Neural cell (in vitro differentiated cells): ENCODE results near the gene PRDM12. TPM values are rescaled to one million over a fixed set of nuclear protein-coding genes. Genes with fewer than 3 reads are reported as not detected.

Experiments
- H2AFZ ChIP-seq: fragments of 200-600, 300-800 bp; sonication (generic), shearing (Covaris generic); 2 replicates; pipeline ENCODE4 v1.6.0; 2014; ENCODE audit warnings: low read depth, mild to moderate bottlenecking, antibody characterized with exemption, low read length, moderate library complexity
- H3F3A ChIP-seq: fragments of 200-600 bp; shearing (Covaris generic); 2 replicates; pipeline ENCODE4 v1.6.1; 2016; ENCODE audit warnings: mild to moderate bottlenecking, moderate library complexity, mixed read lengths, antibody characterized with exemption, low read length; ENCODE audit not compliant: insufficient read depth, poor library complexity, severe bottlenecking
- H3K27ac ChIP-seq: fragments of 200-600, 300-800 bp; sonication (generic), shearing (Covaris generic); 2 replicates; pipeline ENCODE4 v1.5.1; 2014; ENCODE audit warnings: mild to moderate bottlenecking, low read length, moderate library complexity
- H3K27me3 ChIP-seq: fragments of 300-800, 200-600 bp; sonication (generic), shearing (Covaris generic); 2 replicates; pipeline ENCODE4 v1.6.0; 2014; ENCODE audit warnings: mild to moderate bottlenecking, low read depth, low read length, moderate library complexity; ENCODE audit not compliant: insufficient read depth
- H3K36me3 ChIP-seq: fragments of 300-800, 200-600 bp; sonication (generic), shearing (Covaris generic); 2 replicates; pipeline ENCODE4 v1.5.1; 2014; ENCODE audit warnings: mild to moderate bottlenecking, antibody characterized with exemption, low read length, moderate library complexity; ENCODE audit not compliant: insufficient read depth
- H3K4me2 ChIP-seq: fragments of 300-800, 200-600 bp; sonication (generic), shearing (Covaris generic); 2 replicates; pipeline ENCODE4 v1.6.0; 2014; ENCODE audit warnings: mild to moderate bottlenecking, low read length
- H3K4me3 ChIP-seq: fragments of 300-800, 200-600 bp; sonication (generic), shearing (Covaris generic); 2 replicates; pipeline ENCODE4 v1.5.1; 2014; ENCODE audit warnings: mild to moderate bottlenecking, low read length, moderate library complexity
- H3K79me2 ChIP-seq: fragments of 200-600 bp; shearing (Covaris generic); replicated peaks from 2 replicates; pipeline ENCODE4 v1.6.0; 2014; ENCODE audit warnings: mild to moderate bottlenecking, low read length, moderate library complexity; ENCODE audit not compliant: insufficient read depth
- H3K9ac ChIP-seq: fragments of 300-800, 200-600 bp; sonication (generic), shearing (Covaris generic); 2 replicates; pipeline ENCODE4 v1.6.1; 2016; ENCODE audit warnings: mild to moderate bottlenecking, low read length, mixed read lengths
- H3K9me2 ChIP-seq: fragments of 200-600 bp; shearing (Covaris generic); 2 replicates; pipeline ENCODE4 v1.6.1; 2016; ENCODE audit warnings: mild to moderate bottlenecking, low read length, mixed read lengths; ENCODE audit not compliant: insufficient read depth
- H3K9me3 ChIP-seq: fragments of 200-600, 300-800 bp; sonication (generic), shearing (Covaris generic); 2 replicates; pipeline ENCODE4 v1.6.1; 2016; ENCODE audit warnings: mild to moderate bottlenecking, mixed run types, low read length, moderate library complexity, mixed read lengths
- H4K20me1 ChIP-seq: fragments of 200-600 bp; shearing (Covaris generic); 2 replicates; pipeline ENCODE4 v1.6.1; 2016; ENCODE audit warnings: mild to moderate bottlenecking, mixed run types; ENCODE audit not compliant: insufficient read depth
- EP300 ChIP-seq: fragments of 450-650 bp; conservative IDR thresholded peaks from 2 replicates; pipeline ENCODE4 v1.6.1; 2014; ENCODE audit warnings: antibody characterized with exemption, mild to moderate bottlenecking, moderate library complexity; ENCODE audit not compliant: poor library complexity, severe bottlenecking
- EZH2 ChIP-seq: fragments of 200-600, 300-800 bp; shearing (Covaris generic), sonication (generic); IDR thresholded peaks from 2 replicates; pipeline ENCODE4 v1.6.1; 2014; ENCODE audit warnings: antibody characterized with exemption, low read length, borderline replicate concordance, mild to moderate bottlenecking; ENCODE audit not compliant: insufficient read depth, poor library complexity, severe bottlenecking
- MXI1 ChIP-seq: fragments of 450-650 bp; conservative IDR thresholded peaks from 2 replicates; pipeline ENCODE4 v1.6.1; 2014; ENCODE audit warnings: antibody characterized with exemption, mild to moderate bottlenecking; ENCODE audit not compliant: poor library complexity, severe bottlenecking
- POLR2AphosphoS5 ChIP-seq: IDR thresholded peaks from 2 replicates; pipeline ENCODE4 v1.6.1; 2012
- RAD21 ChIP-seq: fragments of 450-650 bp; conservative IDR thresholded peaks from 2 replicates; pipeline ENCODE4 v1.6.1; 2014; ENCODE audit warnings: antibody characterized with exemption, mild to moderate bottlenecking, moderate library complexity
- SMC3 ChIP-seq: fragments of 450-650 bp; conservative IDR thresholded peaks from 2 replicates; pipeline ENCODE4 v1.6.1; 2014; ENCODE audit warnings: antibody characterized with exemption, mild to moderate bottlenecking, moderate library complexity; ENCODE audit not compliant: poor library complexity
- TAF1 ChIP-seq: IDR thresholded peaks from 2 replicates; pipeline ENCODE4 v1.6.1; 2012; ENCODE audit warnings: low read depth
- polyA plus RNA-seq: library from polyadenylated mRNA; depleted of rRNA; stranded (reverse); fragments of >200 nt; gene quantifications from 2 replicates; pipeline ENCODE4 v1.2.3, GENCODE V29; 2014
- small RNA-seq, 3 experiments: library from RNA; depleted of rRNA; stranded (forward); fragments of <200 nt; gene quantifications; one replicate each; pipeline ENCODE3, GENCODE V24; 2012
- TF ChIP-seq, protein P1 (sequence below): fragments of 450-650 bp; IDR thresholded peaks from 2 replicates; pipeline ENCODE4 v1.5.1; 2014; ENCODE audit warnings: antibody characterized with exemption, mild to moderate bottlenecking, moderate library complexity; ENCODE audit not compliant: poor library complexity, severe bottlenecking
- TF ChIP-seq, protein P2 (sequence below): IDR thresholded peaks from 2 replicates; pipeline ENCODE4 v1.6.1; 2012; ENCODE audit warnings: borderline replicate concordance

Gene PRDM12
- polyA plus RNA-seq, 1 donor from 2014 or later, result 0.17 TPM

DNA sequence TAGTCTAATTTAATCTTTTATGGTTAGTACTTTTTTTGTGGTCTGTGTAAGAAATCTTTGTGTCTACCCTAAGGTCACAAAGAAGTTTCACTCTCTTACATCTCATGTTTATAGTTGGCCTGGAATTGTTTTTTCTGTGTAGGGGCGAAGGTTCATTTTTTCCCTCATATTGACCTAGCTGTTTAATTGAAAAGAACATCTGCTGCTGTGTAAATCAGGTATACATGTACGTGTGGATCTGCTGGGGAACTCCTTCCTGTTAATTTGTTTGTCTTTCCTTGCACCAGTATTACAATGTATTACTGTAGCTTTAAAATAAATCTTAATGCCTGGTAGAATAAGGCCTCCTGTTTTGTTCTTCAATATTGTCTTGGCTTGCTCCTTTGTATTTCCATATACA lies 67.0 kb downstream of the PRDM12 start:
- Histone ChIP-seq H2AFZ (no peak overlapping the region), H3K79me2 (peaks cover 2% of the 10 kb centered on the region)
- TF ChIP-seq, protein P1, sequence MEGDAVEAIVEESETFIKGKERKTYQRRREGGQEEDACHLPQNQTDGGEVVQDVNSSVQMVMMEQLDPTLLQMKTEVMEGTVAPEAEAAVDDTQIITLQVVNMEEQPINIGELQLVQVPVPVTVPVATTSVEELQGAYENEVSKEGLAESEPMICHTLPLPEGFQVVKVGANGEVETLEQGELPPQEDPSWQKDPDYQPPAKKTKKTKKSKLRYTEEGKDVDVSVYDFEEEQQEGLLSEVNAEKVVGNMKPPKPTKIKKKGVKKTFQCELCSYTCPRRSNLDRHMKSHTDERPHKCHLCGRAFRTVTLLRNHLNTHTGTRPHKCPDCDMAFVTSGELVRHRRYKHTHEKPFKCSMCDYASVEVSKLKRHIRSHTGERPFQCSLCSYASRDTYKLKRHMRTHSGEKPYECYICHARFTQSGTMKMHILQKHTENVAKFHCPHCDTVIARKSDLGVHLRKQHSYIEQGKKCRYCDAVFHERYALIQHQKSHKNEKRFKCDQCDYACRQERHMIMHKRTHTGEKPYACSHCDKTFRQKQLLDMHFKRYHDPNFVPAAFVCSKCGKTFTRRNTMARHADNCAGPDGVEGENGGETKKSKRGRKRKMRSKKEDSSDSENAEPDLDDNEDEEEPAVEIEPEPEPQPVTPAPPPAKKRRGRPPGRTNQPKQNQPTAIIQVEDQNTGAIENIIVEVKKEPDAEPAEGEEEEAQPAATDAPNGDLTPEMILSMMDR, result no peak
- TF ChIP-seq SMC3 (no peak), TAF1 (no peak), EZH2 (no peak), EP300 (no peak), MXI1 (no peak), RAD21 (no peak), POLR2AphosphoS5 (no peak)
- TF ChIP-seq, protein P2, sequence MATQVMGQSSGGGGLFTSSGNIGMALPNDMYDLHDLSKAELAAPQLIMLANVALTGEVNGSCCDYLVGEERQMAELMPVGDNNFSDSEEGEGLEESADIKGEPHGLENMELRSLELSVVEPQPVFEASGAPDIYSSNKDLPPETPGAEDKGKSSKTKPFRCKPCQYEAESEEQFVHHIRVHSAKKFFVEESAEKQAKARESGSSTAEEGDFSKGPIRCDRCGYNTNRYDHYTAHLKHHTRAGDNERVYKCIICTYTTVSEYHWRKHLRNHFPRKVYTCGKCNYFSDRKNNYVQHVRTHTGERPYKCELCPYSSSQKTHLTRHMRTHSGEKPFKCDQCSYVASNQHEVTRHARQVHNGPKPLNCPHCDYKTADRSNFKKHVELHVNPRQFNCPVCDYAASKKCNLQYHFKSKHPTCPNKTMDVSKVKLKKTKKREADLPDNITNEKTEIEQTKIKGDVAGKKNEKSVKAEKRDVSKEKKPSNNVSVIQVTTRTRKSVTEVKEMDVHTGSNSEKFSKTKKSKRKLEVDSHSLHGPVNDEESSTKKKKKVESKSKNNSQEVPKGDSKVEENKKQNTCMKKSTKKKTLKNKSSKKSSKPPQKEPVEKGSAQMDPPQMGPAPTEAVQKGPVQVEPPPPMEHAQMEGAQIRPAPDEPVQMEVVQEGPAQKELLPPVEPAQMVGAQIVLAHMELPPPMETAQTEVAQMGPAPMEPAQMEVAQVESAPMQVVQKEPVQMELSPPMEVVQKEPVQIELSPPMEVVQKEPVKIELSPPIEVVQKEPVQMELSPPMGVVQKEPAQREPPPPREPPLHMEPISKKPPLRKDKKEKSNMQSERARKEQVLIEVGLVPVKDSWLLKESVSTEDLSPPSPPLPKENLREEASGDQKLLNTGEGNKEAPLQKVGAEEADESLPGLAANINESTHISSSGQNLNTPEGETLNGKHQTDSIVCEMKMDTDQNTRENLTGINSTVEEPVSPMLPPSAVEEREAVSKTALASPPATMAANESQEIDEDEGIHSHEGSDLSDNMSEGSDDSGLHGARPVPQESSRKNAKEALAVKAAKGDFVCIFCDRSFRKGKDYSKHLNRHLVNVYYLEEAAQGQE, result no peak

GRCh38 chr9:130732136-130732535 lies 67.7 kb downstream of the PRDM12 start:
- no peak overlapping the region for H3K4me2 ChIP-seq
- H3K36me3 ChIP-seq, result no peaks in the 10 kb centered on the region
- no peak overlapping the region for H3K27ac ChIP-seq
- H3K9me3 ChIP-seq, result no peaks in the 10 kb centered on the region
- no peak overlapping the region for H2AFZ ChIP-seq
- H3F3A ChIP-seq, result no peaks in the 10 kb centered on the region
- TF ChIP-seq SMC3, result no peak
- no peak overlapping the region for H3K9ac ChIP-seq
- H3K4me3 ChIP-seq, result no peak overlapping the region
- H4K20me1 ChIP-seq, result no peaks in the 10 kb centered on the region
- H3K27me3 ChIP-seq, result no peaks in the 10 kb centered on the region
- H3K9me2 ChIP-seq, result no peaks in the 10 kb centered on the region
- no peaks in the 10 kb centered on the region for H3K79me2 ChIP-seq

More for the DNA sequence above, 67.0 kb downstream of the PRDM12 start:
- no peak overlapping the region for H3K27ac ChIP-seq
- H3K27me3 ChIP-seq, result no peaks in the 10 kb centered on the region
- H3K9me2 ChIP-seq, result no peaks in the 10 kb centered on the region
- H3F3A ChIP-seq, result no peaks in the 10 kb centered on the region
- no peaks in the 10 kb centered on the region for H3K9me3 ChIP-seq
- no peak overlapping the region for H3K4me2 ChIP-seq
- no peaks in the 10 kb centered on the region for H4K20me1 ChIP-seq
- H3K4me3 ChIP-seq, result no peak overlapping the region
- H3K36me3 ChIP-seq, result no peaks in the 10 kb centered on the region
- no peak overlapping the region for H3K9ac ChIP-seq

Small RNA genes within 50 kb of the gene (small RNA-seq; reads per million reads assigned to genes)
- gene AL359092.1, result 0 reads per million in 3 experiments
- gene MIR6856, result 0 to 1.7 (median 0.10) reads per million in 3 experiments

Other genes with a start within 250 kb of the PRDM12 start
- gene ASS1, start 219.6 kb upstream of the PRDM12 start, polyA plus RNA-seq, result 0.80 and 2.6 TPM in 2 replicates
- gene FUBP3, start 85.0 kb upstream of the PRDM12 start, polyA plus RNA-seq, result 59.3 and 70.5 TPM in 2 replicates
- gene EXOSC2, start 29.2 kb downstream of the PRDM12 start, polyA plus RNA-seq, result 36.3 and 43.6 TPM in 2 replicates
- 18.5 and 24.0 TPM in 2 replicates for gene ABL1, start 170.7 kb downstream of the PRDM12 start, polyA plus RNA-seq
- gene QRFP, start 232.2 kb downstream of the PRDM12 start, polyA plus RNA-seq, result not detected in 2 replicates